Upper lobe of left lung (tissue), 4 donors: Measurements from ENCODE around the gene DGKZ.

ENCODE experiments used
- CTCF ChIP-seq, 6 experiments: fragments of 450-650 bp in 4 of 6; fragments of 200-600 bp in 2 of 6; sonication (generic) in 2 of 6; IDR thresholded peaks; one replicate each; pipeline ENCODE4 v1.5.1; 2016 to 2019; ENCODE audit warnings: antibody characterized with exemption in 6 of 6
- POLR2AphosphoS5 ChIP-seq, 2 donors: sonication (generic); formaldehyde crosslinking; IDR thresholded peaks; one replicate each; pipeline ENCODE4 v1.5.1; 2017; ENCODE audit warnings: antibody characterized with exemption in 2 of 2

GRCh38 chr11:46427364-46427763 lies 80.1 kb downstream of the DGKZ start:
- TF ChIP-seq POLR2AphosphoS5 (IDR thresholded peaks at IDR 0.05), result no peak
- TF ChIP-seq CTCF (IDR thresholded peaks at IDR 0.05), result no peak
